ENCODE measurements around the gene SPINK13.
"Not testable (repeated sequence)": the region's sequence is repeated elsewhere in the genome, so short reads cannot be mapped to it uniquely, and the experiment has no call there.

SPINK13 gene

DNA sequence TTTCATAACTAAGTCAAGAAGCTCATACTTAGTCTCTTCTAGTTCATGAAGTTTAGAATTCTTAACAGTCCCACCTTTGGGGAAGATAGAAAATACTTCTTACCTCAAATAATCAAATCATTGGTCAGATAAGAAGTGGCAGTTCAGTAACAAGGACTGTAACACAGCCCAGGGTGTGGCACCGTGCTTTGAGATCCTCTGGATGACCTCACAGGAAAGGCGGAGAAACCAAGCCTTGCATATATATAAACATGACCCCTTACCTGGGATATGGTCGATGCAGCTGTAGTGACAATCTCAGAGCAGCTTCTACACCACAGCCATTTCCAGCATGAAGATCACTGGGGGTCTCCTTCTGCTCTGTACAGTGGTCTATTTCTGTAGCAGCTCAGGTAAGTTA, 43.6 kb downstream of the SPINK13 start, which contains the start of gene SPINK7:
Gene SPINK7 (plus strand): TSS at position 271 of the 400 bp plus-strand sequence. CDS start 61 bp downstream, at position 332.
- no peak for DNase-seq (ENCODE audit: low spot score)

GRCh38 chr5:148314187-148314586, 45.6 kb downstream of the SPINK13 start:
- DNase-seq (ENCODE audit: low spot score) = no peak

GRCh38 chr5:148314731-148315130, 46.1 kb downstream of the SPINK13 start:
- no peak for DNase-seq (ENCODE audit: low spot score)

GRCh38 chr5:148320011-148320963, 51.7 kb downstream of the SPINK13 start:
- not testable (repeated sequence) for DNase-seq (ENCODE audit: low spot score)

DNA sequence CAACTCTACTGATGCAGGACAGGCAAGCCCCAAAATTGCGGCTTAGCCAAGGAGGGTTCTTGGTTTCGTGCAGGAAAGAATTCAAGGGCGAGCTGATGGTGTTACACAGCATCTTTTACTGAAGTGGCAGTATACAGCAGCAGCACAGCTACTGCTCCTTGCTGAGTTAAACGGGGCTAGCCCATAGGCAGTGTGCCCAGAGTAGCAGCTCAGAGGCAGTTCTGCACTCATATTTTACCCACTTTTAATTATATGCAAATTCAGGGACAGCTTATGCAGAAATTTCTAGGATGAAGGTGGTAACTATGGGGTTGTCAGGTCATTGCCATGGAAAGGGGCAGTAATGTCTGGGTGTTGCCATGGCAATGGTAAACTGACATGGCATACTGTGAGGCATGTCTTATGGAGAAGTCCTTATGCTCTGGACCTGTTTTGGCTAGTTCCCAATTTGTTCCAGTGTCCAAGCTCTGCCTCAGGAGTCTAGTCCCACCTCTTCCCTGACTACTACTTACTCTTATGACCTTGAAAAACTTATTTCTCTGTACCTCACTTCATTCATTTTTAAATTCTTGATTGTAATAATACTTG, 64.8 kb downstream of the SPINK13 start:
- DNase-seq (ENCODE audit: low spot score) = no peak

GRCh38 chr5:148335259-148335658, 66.7 kb downstream of the SPINK13 start, which contains the start of gene SPINK9:
TSS of gene SPINK9 (plus strand) at chr5:148335559. CDS start at chr5:148335614, 55 bp downstream.
- DNase-seq (ENCODE audit: low spot score) = no peak
